Tibial artery (tissue), 4 donors: ENCODE measurements around the gene PCDH19.

Source experiments
- DNase-seq, 2 donors: peaks; one replicate each; pipeline ENCODE4 v3.0.0-alpha.2; 2019
- H3K27ac ChIP-seq, 2 donors: fragments of 200-600 bp; sonication (generic) in 1 of 2; 1 replicate in 1 of 2; 2 replicates in 1 of 2; pipeline ENCODE4 v1.5.1; 2018 to 2019; ENCODE audit warnings: mild to moderate bottlenecking in 1 of 2
- H3K27me3 ChIP-seq, 2 donors: fragments of 200-600 bp; sonication (generic) in 1 of 2; one replicate each; pipeline versions ENCODE4 v1.5.1 to v1.6.0; 2016 to 2019
- H3K36me3 ChIP-seq, 3 donors: fragments of 200-600 bp; sonication (generic) in 2 of 3; one replicate each; pipeline ENCODE4 v1.5.1; 2016 to 2019; ENCODE audit warnings: mild to moderate bottlenecking in 2 of 3
- H3K4me1 ChIP-seq, 4 donors: fragments of 200-600 bp; sonication (generic) in 2 of 4; 1 replicate in 3 of 4; 2 replicates in 1 of 4; pipeline ENCODE4 v1.5.1; 2016 to 2019
- H3K4me3 ChIP-seq, 2 donors: fragments of 200-600 bp; sonication (generic) in 1 of 2; 1 replicate in 1 of 2; 2 replicates in 1 of 2; pipeline ENCODE4 v1.5.1; 2018 to 2019; ENCODE audit warnings: mild to moderate bottlenecking in 2 of 2
- H3K9me3 ChIP-seq, 3 donors: fragments of 200-600 bp; sonication (generic) in 1 of 3; one replicate each; pipeline ENCODE4 v1.5.1; 2016 to 2019
- intact Hi-C: fragments of 100-400 bp; cut with DNase I; formaldehyde crosslinking; loops from one replicate; pipeline ENCODE4 v1.15.0; 2023; ENCODE audit warnings: low total_unique reads
- TF ChIP-seq, protein P1 (sequence below), 2 experiments: fragments of 200-600 bp in 1 of 2; fragments of 450-650 bp in 1 of 2; IDR thresholded peaks; one replicate each; pipeline ENCODE4 v1.5.1; 2017 to 2019; ENCODE audit warnings: antibody characterized with exemption in 2 of 2, mild to moderate bottlenecking in 1 of 2, moderate library complexity in 1 of 2

PCDH19 gene

DNA sequence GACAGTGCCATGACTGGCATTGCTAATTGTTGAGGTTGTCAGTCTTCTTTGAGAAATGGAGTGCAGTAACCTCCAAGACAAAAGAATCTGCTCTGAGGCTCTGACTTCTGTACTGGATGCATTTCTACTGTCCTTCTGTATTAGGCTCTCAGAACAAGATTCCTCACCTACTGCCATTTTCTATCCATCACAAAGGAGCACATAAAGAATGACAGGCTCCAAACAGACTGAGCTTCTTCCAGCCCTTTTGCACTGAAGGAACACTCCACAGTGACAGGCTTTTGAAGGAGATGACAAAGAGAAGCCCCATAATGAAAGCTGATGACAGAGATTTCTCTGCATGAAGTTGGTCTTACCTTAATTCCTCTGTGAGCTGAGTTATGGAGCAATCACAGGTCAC is 162.2 kb downstream of the PCDH19 start:
- Histone ChIP-seq H3K36me3 (no peaks in the 10 kb centered on the region), H3K27ac (no peak overlapping the region), H3K27me3 (no peaks in the 10 kb centered on the region), H3K4me3 (no peak overlapping the region), H3K9me3 (no peaks in the 10 kb centered on the region), H3K4me1 (no peaks in the 10 kb centered on the region)
- intact Hi-C loops = no loop called here
- TF ChIP-seq, protein P1, sequence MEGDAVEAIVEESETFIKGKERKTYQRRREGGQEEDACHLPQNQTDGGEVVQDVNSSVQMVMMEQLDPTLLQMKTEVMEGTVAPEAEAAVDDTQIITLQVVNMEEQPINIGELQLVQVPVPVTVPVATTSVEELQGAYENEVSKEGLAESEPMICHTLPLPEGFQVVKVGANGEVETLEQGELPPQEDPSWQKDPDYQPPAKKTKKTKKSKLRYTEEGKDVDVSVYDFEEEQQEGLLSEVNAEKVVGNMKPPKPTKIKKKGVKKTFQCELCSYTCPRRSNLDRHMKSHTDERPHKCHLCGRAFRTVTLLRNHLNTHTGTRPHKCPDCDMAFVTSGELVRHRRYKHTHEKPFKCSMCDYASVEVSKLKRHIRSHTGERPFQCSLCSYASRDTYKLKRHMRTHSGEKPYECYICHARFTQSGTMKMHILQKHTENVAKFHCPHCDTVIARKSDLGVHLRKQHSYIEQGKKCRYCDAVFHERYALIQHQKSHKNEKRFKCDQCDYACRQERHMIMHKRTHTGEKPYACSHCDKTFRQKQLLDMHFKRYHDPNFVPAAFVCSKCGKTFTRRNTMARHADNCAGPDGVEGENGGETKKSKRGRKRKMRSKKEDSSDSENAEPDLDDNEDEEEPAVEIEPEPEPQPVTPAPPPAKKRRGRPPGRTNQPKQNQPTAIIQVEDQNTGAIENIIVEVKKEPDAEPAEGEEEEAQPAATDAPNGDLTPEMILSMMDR (IDR thresholded peaks at IDR 0.05) = no peak
- DNase-seq = no peak

DNA sequence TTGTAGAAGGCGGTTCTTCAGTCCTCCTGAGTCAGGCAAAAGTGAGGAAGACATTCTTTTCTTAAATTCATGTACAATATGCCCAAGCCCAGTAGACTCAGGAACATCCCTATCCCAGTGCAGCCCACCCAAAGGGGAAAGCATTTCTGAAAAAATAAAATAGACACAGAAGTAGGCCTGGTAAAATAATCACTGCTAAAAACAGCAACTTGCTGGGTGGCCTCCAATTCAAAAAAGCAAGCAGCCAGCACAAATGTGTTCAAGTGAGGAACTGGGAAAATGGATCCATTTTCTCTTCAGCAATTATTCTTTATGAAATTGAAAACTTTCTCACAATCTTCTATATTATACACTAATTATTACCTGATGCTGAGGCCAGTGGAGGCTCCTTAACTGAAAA is 165.4 kb downstream of the PCDH19 start:
- Histone ChIP-seq H3K4me3 (no peak overlapping the region), H3K27ac (no peak overlapping the region), H3K4me1 (no peaks in the 10 kb centered on the region), H3K9me3 (peaks cover 0 to 10% (median 0%) of the 10 kb centered on the region in 3 donors), H3K36me3 (no peaks in the 10 kb centered on the region), H3K27me3 (no peaks in the 10 kb centered on the region)
- intact Hi-C loops = no loop called here
- no peak for DNase-seq
- TF ChIP-seq, protein P1 (IDR thresholded peaks at IDR 0.05) = no peak
